HL-60 (cell line): ENCODE data around the gene SPIRE1.

Source experiments
- DNase-seq, 2 experiments: peaks; one replicate each; pipeline ENCODE4 v3.0.0-alpha.2; 2010 to 2020; ENCODE audit warnings: low read depth in 1 of 2, low spot score in 1 of 2
- H3K27ac ChIP-seq: fragments of 250-450 bp; sonication (Bioruptor Pico); replicated peaks from 2 replicates; pipeline ENCODE4 v1.5.1; 2020; ENCODE audit warnings: mild to moderate bottlenecking, moderate library complexity
- H3K27me3 ChIP-seq: fragments of 250-450 bp; sonication (Bioruptor Pico); 2 replicates; pipeline ENCODE4 v1.5.1; 2021; ENCODE audit warnings: mild to moderate bottlenecking, moderate library complexity; ENCODE audit not compliant: insufficient read depth, poor library complexity, severe bottlenecking
- H3K4me3 ChIP-seq: replicated peaks from 2 replicates; pipeline ENCODE4 v1.5.1; 2011; ENCODE audit warnings: mild to moderate bottlenecking, control low read depth, low read length; ENCODE audit not compliant: insufficient read depth
- CTCF ChIP-seq: IDR thresholded peaks from one replicate; pipeline ENCODE4 v1.5.1; 2011; ENCODE audit warnings: low read length, control low read depth, inconsistent platforms; ENCODE audit not compliant: insufficient read depth
- GABPA ChIP-seq: IDR thresholded peaks from 2 replicates; pipeline ENCODE4 v1.6.1; 2012; ENCODE audit warnings: low read depth
- POLR2AphosphoS5 ChIP-seq: IDR thresholded peaks from 2 replicates; pipeline ENCODE4 v1.6.1; 2012; ENCODE audit warnings: low read depth
- REST ChIP-seq: IDR thresholded peaks from 2 replicates; pipeline ENCODE4 v1.6.1; 2012; ENCODE audit warnings: low read depth; ENCODE audit not compliant: insufficient replicate concordance
- SPI1 ChIP-seq: IDR thresholded peaks from 2 replicates; pipeline ENCODE4 v1.6.1; 2012; ENCODE audit warnings: low read depth, mild to moderate bottlenecking, borderline replicate concordance

The SPIRE1 gene

GRCh38 chr18:12426924-12427323 lies 231.0 kb downstream of the SPIRE1 start:
- Histone ChIP-seq H3K4me3 (no peak overlapping the region), H3K27me3 (peaks cover 6% of the 10 kb centered on the region), H3K27ac (no peak overlapping the region)
- TF ChIP-seq REST (no peak), POLR2AphosphoS5 (no peak), CTCF (no peak), GABPA (no peak), SPI1 (no peak)
- no peak for DNase-seq

GRCh38 chr18:12424252-12424651 lies 233.7 kb downstream of the SPIRE1 start:
- no peak for DNase-seq
- Histone ChIP-seq H3K4me3 (no peak overlapping the region), H3K27ac (no peak overlapping the region), H3K27me3 (peaks cover 28% of the 10 kb centered on the region)
- no peak for TF ChIP-seq CTCF
- TF ChIP-seq GABPA = no peak
- no peak for TF ChIP-seq REST

- no peak for TF ChIP-seq REST
- no peak for DNase-seq
- no peak overlapping the region for H3K4me3 ChIP-seq
- H3K27me3 ChIP-seq = peaks cover 31% of the 10 kb centered on the region
- H3K27ac ChIP-seq = no peak overlapping the region
These were observed 234.1 kb downstream of the SPIRE1 start for GRCh38 chr18:12423820-12424219.

- no peak overlapping the region for H3K4me3 ChIP-seq
- DNase-seq = no peak
- H3K27ac ChIP-seq = no peak overlapping the region
- peaks cover 31% of the 10 kb centered on the region for H3K27me3 ChIP-seq
- no peak for TF ChIP-seq POLR2AphosphoS5
- no peak for TF ChIP-seq REST
- no peak for TF ChIP-seq GABPA
- no peak for TF ChIP-seq SPI1
- no peak for TF ChIP-seq CTCF
These were observed 234.5 kb downstream of the SPIRE1 start for GRCh38 chr18:12423393-12423792.
